Measurements from ENCODE around the gene MCM5.

Gene MCM5

DNA sequence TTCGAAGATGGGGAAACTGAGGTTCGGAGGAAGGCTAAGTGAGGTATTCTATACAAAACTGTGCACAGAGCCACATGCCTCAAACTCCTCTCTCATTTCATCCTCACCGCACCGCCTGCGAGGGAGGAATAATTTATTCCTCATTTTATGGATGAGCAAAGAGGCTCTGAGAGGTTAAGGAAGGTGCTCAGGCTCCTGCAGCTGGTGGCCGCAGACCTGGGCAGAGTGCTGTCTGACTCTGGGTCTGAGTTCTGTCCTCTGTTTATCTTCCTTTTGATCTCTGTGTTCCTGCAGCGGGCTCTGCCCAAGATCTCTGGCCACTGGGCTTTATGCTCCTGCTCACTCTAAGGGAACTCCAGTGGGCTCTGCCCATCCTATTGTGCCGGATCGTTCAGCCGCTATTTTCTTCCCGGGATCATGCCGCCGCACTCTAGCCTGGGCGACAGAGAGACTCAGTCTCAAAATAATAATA lies 59.5 kb downstream of the MCM5 start:
- TF ChIP-seq CEBPB (IDR thresholded peaks at IDR 0.05): no peak
- TF ChIP-seq FOXM1 (IDR thresholded peaks at IDR 0.05; ENCODE audit: borderline replicate concordance, low read depth): no peak
- TF ChIP-seq NFIC (IDR thresholded peaks at IDR 0.05): no peak
- no peak for TF ChIP-seq YY1 (IDR thresholded peaks at IDR 0.05; ENCODE audit: low read depth)
- TF ChIP-seq EGR1 (IDR thresholded peaks at IDR 0.05): no peak
- no peak for TF ChIP-seq RAD21 (IDR thresholded peaks at IDR 0.05; ENCODE audit: low read depth)
- no peak for TF ChIP-seq ZBTB7A (IDR thresholded peaks at IDR 0.05; ENCODE audit: low read depth)

DNA sequence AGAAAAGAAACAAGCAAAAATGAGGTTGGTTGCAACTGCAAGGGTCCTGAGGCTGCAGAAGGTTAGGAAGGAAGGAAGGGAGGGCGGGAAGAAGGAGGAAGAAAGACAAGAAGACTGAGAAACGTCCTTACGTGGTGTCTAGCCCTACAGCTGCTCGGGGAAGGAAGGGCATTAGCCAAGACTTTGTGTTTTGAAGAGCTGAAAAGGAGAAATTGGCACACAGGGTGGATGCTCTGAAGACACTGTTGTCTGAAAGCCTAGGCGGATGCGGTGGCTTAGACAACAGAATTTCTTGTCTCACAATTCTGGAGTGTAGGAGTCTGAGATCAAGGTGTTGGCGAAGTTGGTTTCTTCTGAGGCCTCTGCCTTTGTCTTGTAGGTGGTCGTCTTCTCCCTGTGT lies 60.7 kb downstream of the MCM5 start:
- TF ChIP-seq NFIC (IDR thresholded peaks at IDR 0.05) (no peak), TAF1 (IDR thresholded peaks at IDR 0.05; ENCODE audit: low read depth) (no peak)

DNA sequence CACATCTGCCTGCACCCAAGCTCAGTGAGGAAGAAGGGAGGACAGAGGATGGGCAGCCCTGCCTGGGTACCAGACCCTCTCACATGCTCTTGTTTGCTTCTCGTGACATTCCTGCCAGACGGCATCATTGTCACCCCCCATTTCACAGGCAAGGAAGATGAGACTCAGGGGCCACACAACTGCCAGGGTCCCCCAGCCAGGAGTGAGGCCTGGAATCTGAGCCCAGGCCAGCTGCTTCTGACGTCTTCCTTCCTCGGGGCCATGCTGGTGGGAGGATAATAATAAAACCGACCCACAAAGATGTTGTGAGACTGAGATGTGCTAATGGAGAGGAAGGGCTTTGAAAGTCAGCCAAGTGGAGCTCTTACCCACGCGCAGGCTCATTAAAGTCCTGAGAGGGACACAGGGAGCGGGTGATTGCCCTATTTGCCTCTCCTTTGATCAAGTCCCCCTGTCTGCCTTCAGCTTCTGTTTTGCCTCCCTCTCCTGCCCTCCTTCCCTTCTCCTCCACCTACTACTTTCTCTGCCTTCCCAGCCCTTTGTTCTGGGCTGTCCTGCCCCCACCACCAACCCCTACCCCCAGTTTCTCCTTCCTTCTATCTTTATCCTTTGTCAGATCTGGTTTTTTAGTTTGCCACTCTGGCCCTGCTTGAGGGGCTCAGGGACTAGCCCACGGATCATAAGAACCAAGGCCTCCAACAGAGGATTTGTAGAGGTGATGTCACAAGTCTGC lies 62.7 kb downstream of the MCM5 start:
- TF ChIP-seq CEBPB (IDR thresholded peaks at IDR 0.05): no peak
- no peak for TF ChIP-seq FOXM1 (IDR thresholded peaks at IDR 0.05; ENCODE audit: borderline replicate concordance, low read depth)
- TF ChIP-seq, protein P1, sequence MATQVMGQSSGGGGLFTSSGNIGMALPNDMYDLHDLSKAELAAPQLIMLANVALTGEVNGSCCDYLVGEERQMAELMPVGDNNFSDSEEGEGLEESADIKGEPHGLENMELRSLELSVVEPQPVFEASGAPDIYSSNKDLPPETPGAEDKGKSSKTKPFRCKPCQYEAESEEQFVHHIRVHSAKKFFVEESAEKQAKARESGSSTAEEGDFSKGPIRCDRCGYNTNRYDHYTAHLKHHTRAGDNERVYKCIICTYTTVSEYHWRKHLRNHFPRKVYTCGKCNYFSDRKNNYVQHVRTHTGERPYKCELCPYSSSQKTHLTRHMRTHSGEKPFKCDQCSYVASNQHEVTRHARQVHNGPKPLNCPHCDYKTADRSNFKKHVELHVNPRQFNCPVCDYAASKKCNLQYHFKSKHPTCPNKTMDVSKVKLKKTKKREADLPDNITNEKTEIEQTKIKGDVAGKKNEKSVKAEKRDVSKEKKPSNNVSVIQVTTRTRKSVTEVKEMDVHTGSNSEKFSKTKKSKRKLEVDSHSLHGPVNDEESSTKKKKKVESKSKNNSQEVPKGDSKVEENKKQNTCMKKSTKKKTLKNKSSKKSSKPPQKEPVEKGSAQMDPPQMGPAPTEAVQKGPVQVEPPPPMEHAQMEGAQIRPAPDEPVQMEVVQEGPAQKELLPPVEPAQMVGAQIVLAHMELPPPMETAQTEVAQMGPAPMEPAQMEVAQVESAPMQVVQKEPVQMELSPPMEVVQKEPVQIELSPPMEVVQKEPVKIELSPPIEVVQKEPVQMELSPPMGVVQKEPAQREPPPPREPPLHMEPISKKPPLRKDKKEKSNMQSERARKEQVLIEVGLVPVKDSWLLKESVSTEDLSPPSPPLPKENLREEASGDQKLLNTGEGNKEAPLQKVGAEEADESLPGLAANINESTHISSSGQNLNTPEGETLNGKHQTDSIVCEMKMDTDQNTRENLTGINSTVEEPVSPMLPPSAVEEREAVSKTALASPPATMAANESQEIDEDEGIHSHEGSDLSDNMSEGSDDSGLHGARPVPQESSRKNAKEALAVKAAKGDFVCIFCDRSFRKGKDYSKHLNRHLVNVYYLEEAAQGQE (IDR thresholded peaks at IDR 0.05; ENCODE audit: low read depth): no peak
- TF ChIP-seq TEAD4 (IDR thresholded peaks at IDR 0.05): no peak
- no peak for TF ChIP-seq EGR1 (IDR thresholded peaks at IDR 0.05)

DNA sequence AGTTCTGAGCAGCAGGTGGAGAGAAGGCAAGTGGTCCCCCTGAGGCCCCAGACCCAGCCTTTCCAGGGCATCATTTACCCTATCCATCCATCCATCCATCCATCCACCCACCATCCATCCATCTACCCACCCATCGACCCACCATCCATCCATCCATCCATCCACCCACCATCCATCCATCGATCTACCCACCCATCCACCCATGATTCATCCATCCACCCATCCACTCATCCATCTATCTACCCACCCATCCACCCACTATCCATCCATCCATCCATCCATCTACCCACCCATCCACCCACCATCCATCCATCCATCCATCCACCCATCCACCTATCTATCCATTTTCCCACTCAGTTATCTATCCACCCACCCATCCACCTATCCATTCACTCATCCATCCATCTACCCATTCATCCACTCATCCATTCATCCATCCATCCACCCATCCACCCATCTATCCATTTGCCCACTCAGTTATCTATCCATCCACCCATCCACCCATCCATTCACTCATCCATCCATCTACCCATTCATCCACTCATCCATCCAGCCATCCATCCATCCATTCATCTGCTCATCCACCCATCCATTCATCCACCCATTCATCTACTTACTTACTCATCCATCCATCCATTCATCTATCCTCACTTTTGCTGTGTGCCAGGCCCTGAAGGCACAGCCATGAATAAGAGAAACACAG lies 63.4 kb downstream of the MCM5 start:
- TF ChIP-seq TAF1 (IDR thresholded peaks at IDR 0.05; ENCODE audit: low read depth) (no peak), CEBPB (IDR thresholded peaks at IDR 0.05) (no peak), RAD21 (IDR thresholded peaks at IDR 0.05; ENCODE audit: low read depth) (no peak), EP300 (IDR thresholded peaks at IDR 0.05; ENCODE audit: borderline replicate concordance) (no peak), TEAD4 (IDR thresholded peaks at IDR 0.05) (no peak), YY1 (IDR thresholded peaks at IDR 0.05; ENCODE audit: low read depth) (no peak), NFIC (IDR thresholded peaks at IDR 0.05) (no peak), FOXM1 (IDR thresholded peaks at IDR 0.05; ENCODE audit: borderline replicate concordance, low read depth) (no peak), EGR1 (IDR thresholded peaks at IDR 0.05) (no peak), CREB1 (IDR thresholded peaks at IDR 0.05; ENCODE audit: low read depth) (no peak), TCF12 (IDR thresholded peaks at IDR 0.05; ENCODE audit: low read depth) (no peak), ZBTB7A (IDR thresholded peaks at IDR 0.05; ENCODE audit: low read depth) (no peak)
- TF ChIP-seq, protein P2, sequence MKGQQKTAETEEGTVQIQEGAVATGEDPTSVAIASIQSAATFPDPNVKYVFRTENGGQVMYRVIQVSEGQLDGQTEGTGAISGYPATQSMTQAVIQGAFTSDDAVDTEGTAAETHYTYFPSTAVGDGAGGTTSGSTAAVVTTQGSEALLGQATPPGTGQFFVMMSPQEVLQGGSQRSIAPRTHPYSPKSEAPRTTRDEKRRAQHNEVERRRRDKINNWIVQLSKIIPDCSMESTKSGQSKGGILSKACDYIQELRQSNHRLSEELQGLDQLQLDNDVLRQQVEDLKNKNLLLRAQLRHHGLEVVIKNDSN (IDR thresholded peaks at IDR 0.05): no peak
- TF ChIP-seq, protein P3, sequence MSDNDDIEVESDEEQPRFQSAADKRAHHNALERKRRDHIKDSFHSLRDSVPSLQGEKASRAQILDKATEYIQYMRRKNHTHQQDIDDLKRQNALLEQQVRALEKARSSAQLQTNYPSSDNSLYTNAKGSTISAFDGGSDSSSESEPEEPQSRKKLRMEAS (IDR thresholded peaks at IDR 0.05): no peak
- TF ChIP-seq, protein P1 (IDR thresholded peaks at IDR 0.05; ENCODE audit: low read depth): no peak

DNA sequence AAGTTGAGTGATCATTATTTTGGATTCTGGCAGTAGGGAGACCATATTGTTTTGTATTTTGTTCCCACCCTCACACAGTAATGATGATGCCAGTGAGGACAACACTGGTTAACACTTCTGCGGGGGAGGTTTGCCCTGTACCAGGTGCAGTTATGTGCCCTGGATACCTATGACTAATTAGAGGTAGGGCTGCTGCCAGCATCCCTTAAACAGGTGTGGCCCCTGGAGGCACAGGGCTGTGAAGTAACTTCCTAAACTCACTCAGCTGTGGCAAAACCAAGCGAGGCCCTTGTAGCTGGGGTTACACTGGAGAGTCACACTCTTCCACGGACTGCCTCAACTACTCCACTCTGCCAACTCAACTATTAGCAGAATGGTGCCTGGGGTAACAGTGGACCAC lies 64.5 kb downstream of the MCM5 start:
- TF ChIP-seq YY1 (IDR thresholded peaks at IDR 0.05; ENCODE audit: low read depth) (no peak), TEAD4 (IDR thresholded peaks at IDR 0.05) (no peak), TCF12 (IDR thresholded peaks at IDR 0.05; ENCODE audit: low read depth) (peak; percentile 34; the same call in 1 of the 2 replicates)

DNA sequence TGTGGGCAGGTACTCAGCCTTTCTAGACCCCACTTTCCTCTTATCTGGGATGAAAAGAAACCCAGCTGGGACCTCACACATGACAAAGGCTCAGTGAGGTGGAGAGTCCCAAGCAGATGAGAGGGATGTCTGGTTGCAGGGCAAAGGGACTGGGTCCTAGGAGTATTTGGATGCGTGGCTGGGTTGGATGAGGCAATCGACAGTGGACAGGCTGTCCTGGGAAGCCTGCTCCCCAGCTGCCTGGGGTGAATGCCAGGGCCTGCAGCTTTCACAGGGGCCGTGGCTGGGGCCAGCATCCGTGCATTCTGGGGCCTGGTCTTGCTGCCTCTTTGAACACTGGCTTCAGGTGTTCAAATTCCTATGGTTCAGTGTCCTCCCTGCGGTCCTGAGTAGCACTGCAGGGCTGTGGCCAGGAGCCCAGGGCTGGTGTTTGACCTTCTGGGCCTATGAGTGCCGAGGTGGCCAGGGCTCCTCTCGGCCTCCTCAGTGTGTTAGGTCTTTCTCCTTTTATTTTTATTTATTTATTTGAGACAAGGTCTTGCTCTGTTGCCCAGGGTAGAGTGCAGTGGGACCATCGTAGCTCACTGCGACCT lies 65.3 kb downstream of the MCM5 start:
- TF ChIP-seq, protein P3 (IDR thresholded peaks at IDR 0.05): no peak
- TF ChIP-seq CREB1 (IDR thresholded peaks at IDR 0.05; ENCODE audit: low read depth): no peak
- TF ChIP-seq, protein P1 (IDR thresholded peaks at IDR 0.05; ENCODE audit: low read depth): no peak
- no peak for TF ChIP-seq TCF12 (IDR thresholded peaks at IDR 0.05; ENCODE audit: low read depth)
- no peak for TF ChIP-seq YY1 (IDR thresholded peaks at IDR 0.05; ENCODE audit: low read depth)
- TF ChIP-seq, protein P2 (IDR thresholded peaks at IDR 0.05): no peak
- no peak for TF ChIP-seq RAD21 (IDR thresholded peaks at IDR 0.05; ENCODE audit: low read depth)
- no peak for TF ChIP-seq FOXM1 (IDR thresholded peaks at IDR 0.05; ENCODE audit: borderline replicate concordance, low read depth)
- no peak for TF ChIP-seq EGR1 (IDR thresholded peaks at IDR 0.05)
- no peak for TF ChIP-seq TAF1 (IDR thresholded peaks at IDR 0.05; ENCODE audit: low read depth)
- TF ChIP-seq ZBTB7A (IDR thresholded peaks at IDR 0.05; ENCODE audit: low read depth): no peak
- no peak for TF ChIP-seq EP300 (IDR thresholded peaks at IDR 0.05; ENCODE audit: borderline replicate concordance)
- no peak for TF ChIP-seq NFIC (IDR thresholded peaks at IDR 0.05)
- no peak for TF ChIP-seq TEAD4 (IDR thresholded peaks at IDR 0.05)
- TF ChIP-seq CEBPB (IDR thresholded peaks at IDR 0.05): no peak

Measured in Ishikawa (cell line).